ENCODE data around the gene DOCK3. TPM values are rescaled to one million over a fixed set of nuclear protein-coding genes. Genes with fewer than 3 reads are reported as not detected.
A peak's percentile ranks its signal among the peaks of the same experiment; 100 is the strongest.

The DOCK3 gene
- total RNA-seq, 8 experiments from 2014 or later = 1.0 to 17.3 (median 9.7) TPM

- Histone ChIP-seq H3K4me3 (no peak overlapping the region), H3K4me1 (replicated peaks in 1 of 2) (no peaks in the 10 kb centered on the region), H3K27ac (no peak overlapping the region)
- in situ Hi-C loops (cut with MboI; ENCODE audit: low pct_unique_long_range_greater_than_20kb in 2 of 9, low sequenced_read_pairs in 9 of 9, unreplicated experiment in 9 of 9) = no loop called here
- peak in 2 of 8 experiments; percentile 22 to 51 for ATAC-seq (replicated peaks in 6 of 8)
- 33 to 88% (median 62%) methylated on average over 1 of the region's 1 CpG; no CpG with 5 or more reads in 6 of the 10 experiments for WGBS, 10 experiments
These were observed 636.3 kb downstream of the DOCK3 start for GRCh38 chr3:51311055-51311454.

GRCh38 chr3:51328206-51328605 is 653.5 kb downstream of the DOCK3 start:
- in situ Hi-C loops (cut with MboI; ENCODE audit: low pct_unique_long_range_greater_than_20kb in 2 of 9, low sequenced_read_pairs in 9 of 9, unreplicated experiment in 9 of 9) = no loop called here
- 75 to 100% (median 100%) methylated on average over 1 to 2 of the region's 2 CpGs; no CpG with 5 or more reads in 5 of the 10 experiments for WGBS, 10 experiments
- no peak overlapping the region for H3K4me3 ChIP-seq
- ATAC-seq (replicated peaks in 6 of 8) = no peak
- no peak overlapping the region for H3K27ac ChIP-seq
- no peaks in the 10 kb centered on the region for H3K4me1 ChIP-seq (replicated peaks in 1 of 2)

GRCh38 chr3:51330046-51330445 is 655.3 kb downstream of the DOCK3 start:
- WGBS, 10 experiments = 25 to 100% methylated on average over 2 of the region's 2 CpGs; no CpG with 5 or more reads in 8 of the 10 experiments
- Histone ChIP-seq H3K4me3 (no peak overlapping the region), H3K4me1 (replicated peaks in 1 of 2) (no peaks in the 10 kb centered on the region), H3K27ac (no peak overlapping the region)
- no peak for ATAC-seq (replicated peaks in 6 of 8)
- in situ Hi-C loops (cut with MboI; ENCODE audit: low pct_unique_long_range_greater_than_20kb in 2 of 9, low sequenced_read_pairs in 9 of 9, unreplicated experiment in 9 of 9) = no loop called here

GRCh38 chr3:51332156-51332555 is 657.4 kb downstream of the DOCK3 start:
- Histone ChIP-seq H3K27ac (no peak overlapping the region), H3K4me3 (no peak overlapping the region), H3K4me1 (replicated peaks in 1 of 2) (no peaks in the 10 kb centered on the region)
- ATAC-seq (replicated peaks in 6 of 8) = no peak
- in situ Hi-C loops (cut with MboI; ENCODE audit: low pct_unique_long_range_greater_than_20kb in 2 of 9, low sequenced_read_pairs in 9 of 9, unreplicated experiment in 9 of 9) = no loop called here
- no CpG with 5 or more reads among the region's 1 CpG for WGBS, 10 experiments

GRCh38 chr3:51333021-51333420 is 658.3 kb downstream of the DOCK3 start:
- Histone ChIP-seq H3K4me1 (replicated peaks in 1 of 2) (no peaks in the 10 kb centered on the region), H3K4me3 (no peak overlapping the region), H3K27ac (no peak overlapping the region)
- WGBS, 10 experiments = 89 to 92% methylated on average over 2 to 3 of the region's 6 CpGs; no CpG with 5 or more reads in 8 of the 10 experiments
- no peak for ATAC-seq (replicated peaks in 6 of 8)
- in situ Hi-C loops (cut with MboI; ENCODE audit: low pct_unique_long_range_greater_than_20kb in 2 of 9, low sequenced_read_pairs in 9 of 9, unreplicated experiment in 9 of 9) = no loop called here

GRCh38 chr3:51336261-51336660 is 661.5 kb downstream of the DOCK3 start:
- H3K27ac ChIP-seq = no peak overlapping the region
- ATAC-seq (replicated peaks in 6 of 8) = no peak
- WGBS, 10 experiments = 75 to 89% (median 86%) methylated on average over 1 of the region's 1 CpG; no CpG with 5 or more reads in 7 of the 10 experiments
- in situ Hi-C loops (cut with MboI; ENCODE audit: low pct_unique_long_range_greater_than_20kb in 2 of 9, low sequenced_read_pairs in 9 of 9, unreplicated experiment in 9 of 9) = no loop called here
- peaks cover 3 to 18% of the 10 kb centered on the region in 2 donors for H3K4me1 ChIP-seq (replicated peaks in 1 of 2)
- no peak overlapping the region for H3K4me3 ChIP-seq

GRCh38 chr3:51337666-51338065 is 662.9 kb downstream of the DOCK3 start:
- 40 to 100% (median 78%) methylated on average over 1 of the region's 1 CpG; no CpG with 5 or more reads in 7 of the 10 experiments for WGBS, 10 experiments
- H3K4me3 ChIP-seq = no peak overlapping the region
- H3K4me1 ChIP-seq (replicated peaks in 1 of 2) = peaks cover 3 to 18% of the 10 kb centered on the region in 2 donors
- no peak for ATAC-seq (replicated peaks in 6 of 8)
- in situ Hi-C loops (cut with MboI; ENCODE audit: low pct_unique_long_range_greater_than_20kb in 2 of 9, low sequenced_read_pairs in 9 of 9, unreplicated experiment in 9 of 9) = no loop called here
- no peak overlapping the region for H3K27ac ChIP-seq

- ATAC-seq (replicated peaks in 6 of 8) = no peak
- H3K4me1 ChIP-seq (replicated peaks in 1 of 2) = peaks cover 3 to 18% of the 10 kb centered on the region in 2 donors
- no peak overlapping the region for H3K4me3 ChIP-seq
- 57 to 100% (median 94%) methylated on average over 1 to 2 of the region's 3 CpGs; no CpG with 5 or more reads in 4 of the 10 experiments for WGBS, 10 experiments
- no peak overlapping the region for H3K27ac ChIP-seq
- in situ Hi-C loops (cut with MboI; ENCODE audit: low pct_unique_long_range_greater_than_20kb in 2 of 9, low sequenced_read_pairs in 9 of 9, unreplicated experiment in 9 of 9) = no loop called here
These were observed 663.9 kb downstream of the DOCK3 start for GRCh38 chr3:51338632-51339031.

GRCh38 chr3:51340013-51340829 is 665.5 kb downstream of the DOCK3 start:
- H3K4me3 ChIP-seq = no peak overlapping the region
- H3K27ac ChIP-seq = no peak overlapping the region
- in situ Hi-C loops (cut with MboI; ENCODE audit: low pct_unique_long_range_greater_than_20kb in 2 of 9, low sequenced_read_pairs in 9 of 9, unreplicated experiment in 9 of 9) = no loop called here
- ATAC-seq (replicated peaks in 6 of 8) = peak; percentile 80 to 97 (median 90)
- whole genome bisulfite sequencing, 10 experiments = 0 to 62% (median 35%) methylated on average over 1 to 4 of the region's 4 CpGs; no CpG with 5 or more reads in 1 of the 10 experiments
- peaks cover 3 to 18% of the 10 kb centered on the region in 2 donors for H3K4me1 ChIP-seq (replicated peaks in 1 of 2)

- in situ Hi-C loops (cut with MboI; ENCODE audit: low pct_unique_long_range_greater_than_20kb in 2 of 9, low sequenced_read_pairs in 9 of 9, unreplicated experiment in 9 of 9) = no loop called here
- no peak overlapping the region for H3K4me3 ChIP-seq
- H3K27ac ChIP-seq = no peak overlapping the region
- H3K4me1 ChIP-seq (replicated peaks in 1 of 2) = peaks cover 3 to 18% of the 10 kb centered on the region in 2 donors
- peak in 7 of 8 experiments; percentile 6 to 61 (median 40) for ATAC-seq (replicated peaks in 6 of 8)
- WGBS, 10 experiments = 17 to 100% (median 53%) methylated on average over 1 to 2 of the region's 8 CpGs; no CpG with 5 or more reads in 6 of the 10 experiments
These were observed 666.4 kb downstream of the DOCK3 start for GRCh38 chr3:51340989-51341636.

- ATAC-seq (replicated peaks in 6 of 8) = peak in 3 of 8 experiments; percentile 35 to 72 (median 71)
- in situ Hi-C loops (cut with MboI; ENCODE audit: low pct_unique_long_range_greater_than_20kb in 2 of 9, low sequenced_read_pairs in 9 of 9, unreplicated experiment in 9 of 9) = no loop called here
- Histone ChIP-seq H3K4me1 (replicated peaks in 1 of 2) (peaks cover 3 to 18% of the 10 kb centered on the region in 2 donors), H3K4me3 (no peak overlapping the region), H3K27ac (no peak overlapping the region)
- WGBS, 10 experiments = 0 to 94% (median 74%) methylated on average over 1 to 7 of the region's 7 CpGs; no CpG with 5 or more reads in 2 of the 10 experiments
These were observed 669.4 kb downstream of the DOCK3 start for GRCh38 chr3:51343918-51344687.

- H3K4me1 ChIP-seq (replicated peaks in 1 of 2) = no peaks in the 10 kb centered on the region
- in situ Hi-C loops (cut with MboI; ENCODE audit: low pct_unique_long_range_greater_than_20kb in 2 of 9, low sequenced_read_pairs in 9 of 9, unreplicated experiment in 9 of 9) = loop anchor here in 6 of 9 experiments (25.0 kb wide), 4 partner anchors 238 to 738 kb away; partner anchors contain the start of genes CISH (in 5 of the 6), MAPKAPK3 (in 5 of the 6) and DOCK3 (in 1 of the 6)
- ATAC-seq (replicated peaks in 6 of 8) = no peak
- no peak overlapping the region for H3K4me3 ChIP-seq
- H3K27ac ChIP-seq = no peak overlapping the region
- 0 to 89% methylated on average over 1 of the region's 1 CpG; no CpG with 5 or more reads in 8 of the 10 experiments for WGBS, 10 experiments
These were observed 676.0 kb downstream of the DOCK3 start for GRCh38 chr3:51350751-51351150.
